Measurements from ENCODE around the gene TMPRSS3.

Gene TMPRSS3

DNA sequence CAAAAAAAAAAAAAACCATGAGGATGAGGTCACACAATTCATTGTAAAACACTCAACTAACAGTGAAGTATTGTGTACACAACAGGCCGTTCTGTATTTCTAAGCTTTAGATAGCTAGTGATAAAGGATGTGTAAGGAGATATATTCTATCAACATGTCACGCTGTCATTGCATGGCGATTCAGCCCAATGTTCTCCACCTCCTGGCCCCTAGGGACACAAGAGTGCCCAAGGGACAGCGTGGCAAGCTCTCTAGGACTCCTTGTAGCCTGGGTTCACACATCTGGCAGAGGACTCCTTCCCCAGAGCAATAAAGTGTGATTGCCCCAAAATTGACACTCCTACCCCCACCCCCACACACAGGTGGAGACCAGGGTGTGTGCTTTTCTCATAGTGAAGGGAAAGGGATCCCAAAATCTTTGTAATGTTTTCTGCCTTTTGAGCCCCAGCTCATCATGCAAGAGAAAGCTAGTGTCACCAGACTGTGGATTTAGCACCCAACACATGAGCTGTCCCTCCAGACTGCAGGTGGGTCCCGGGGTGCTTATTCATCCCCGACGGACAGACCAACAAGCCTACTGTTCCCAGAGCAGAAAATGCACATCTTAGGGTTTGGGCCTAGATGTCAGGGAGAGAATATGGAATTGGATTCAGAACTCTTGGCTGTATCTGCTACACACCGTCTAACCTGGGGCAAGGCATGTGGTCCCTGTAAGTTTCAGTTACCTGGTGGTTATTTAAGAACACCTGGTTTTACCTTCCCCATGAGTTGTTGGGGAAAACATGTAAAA, 11.5 kb downstream of the TMPRSS3 start:
- TF ChIP-seq, protein P1, sequence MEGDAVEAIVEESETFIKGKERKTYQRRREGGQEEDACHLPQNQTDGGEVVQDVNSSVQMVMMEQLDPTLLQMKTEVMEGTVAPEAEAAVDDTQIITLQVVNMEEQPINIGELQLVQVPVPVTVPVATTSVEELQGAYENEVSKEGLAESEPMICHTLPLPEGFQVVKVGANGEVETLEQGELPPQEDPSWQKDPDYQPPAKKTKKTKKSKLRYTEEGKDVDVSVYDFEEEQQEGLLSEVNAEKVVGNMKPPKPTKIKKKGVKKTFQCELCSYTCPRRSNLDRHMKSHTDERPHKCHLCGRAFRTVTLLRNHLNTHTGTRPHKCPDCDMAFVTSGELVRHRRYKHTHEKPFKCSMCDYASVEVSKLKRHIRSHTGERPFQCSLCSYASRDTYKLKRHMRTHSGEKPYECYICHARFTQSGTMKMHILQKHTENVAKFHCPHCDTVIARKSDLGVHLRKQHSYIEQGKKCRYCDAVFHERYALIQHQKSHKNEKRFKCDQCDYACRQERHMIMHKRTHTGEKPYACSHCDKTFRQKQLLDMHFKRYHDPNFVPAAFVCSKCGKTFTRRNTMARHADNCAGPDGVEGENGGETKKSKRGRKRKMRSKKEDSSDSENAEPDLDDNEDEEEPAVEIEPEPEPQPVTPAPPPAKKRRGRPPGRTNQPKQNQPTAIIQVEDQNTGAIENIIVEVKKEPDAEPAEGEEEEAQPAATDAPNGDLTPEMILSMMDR (IDR thresholded peaks at IDR 0.05; ENCODE audit: low read depth, low read length, poor library complexity, severe bottlenecking) = no peak
- no peak for TF ChIP-seq EZH2phosphoT487 (IDR thresholded peaks at IDR 0.05; ENCODE audit: borderline replicate concordance, low read length)
- no peaks in the 10 kb centered on the region for H3F3A ChIP-seq (ENCODE audit: control insufficient read depth, insufficient read depth)

DNA sequence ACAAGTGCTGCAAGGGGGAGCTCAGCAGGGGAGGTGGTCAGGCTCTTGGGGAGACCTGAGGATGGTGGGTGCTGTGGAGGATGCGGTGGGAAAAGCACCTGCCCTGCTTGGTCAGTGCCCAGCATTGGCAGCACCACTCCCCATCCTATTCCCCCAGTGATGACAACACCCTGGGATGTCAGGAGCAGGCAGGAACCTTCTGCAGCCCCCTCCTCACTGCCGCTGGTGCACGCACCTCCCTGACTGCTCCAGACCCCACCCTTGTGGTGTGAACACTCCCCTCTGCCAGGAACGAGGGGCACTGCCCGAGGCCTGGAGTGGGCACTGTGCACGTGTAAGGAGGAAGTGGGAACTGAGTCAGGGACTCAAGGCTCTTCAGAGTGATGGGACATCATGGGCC, 12.5 kb downstream of the TMPRSS3 start:
- no peaks in the 10 kb centered on the region for H3F3A ChIP-seq (ENCODE audit: control insufficient read depth, insufficient read depth)
- H3K79me2 ChIP-seq (ENCODE audit: control insufficient read depth, low read length) = no peaks in the 10 kb centered on the region
- no peak overlapping the region for H3K4me2 ChIP-seq (ENCODE audit: low read length)
- peaks cover 18% of the 10 kb centered on the region; the same call in 1 of the 2 replicates for H3K27me3 ChIP-seq (ENCODE audit: control insufficient read depth, low read length)
- H3K27ac ChIP-seq (ENCODE audit: low read depth, low read length) = no peak overlapping the region
- H3K4me3 ChIP-seq (ENCODE audit: low read length) = no peak overlapping the region
- H3K36me3 ChIP-seq (ENCODE audit: control insufficient read depth, low read length) = no peaks in the 10 kb centered on the region
- no peaks in the 10 kb centered on the region for H3K9me2 ChIP-seq (replicated peaks; ENCODE audit: control insufficient read depth, low read length)
- H3K4me1 ChIP-seq (ENCODE audit: control insufficient read depth, low read length) = peaks cover 23% of the 10 kb centered on the region
- no peaks in the 10 kb centered on the region for H4K20me1 ChIP-seq (ENCODE audit: control insufficient read depth, insufficient read depth, low read depth, low read length)
- no peaks in the 10 kb centered on the region for H3K9me3 ChIP-seq (ENCODE audit: control insufficient read depth, insufficient read depth, low read length)
- TF ChIP-seq, protein P1 (IDR thresholded peaks at IDR 0.05; ENCODE audit: low read depth, low read length, poor library complexity, severe bottlenecking) = no peak
- no peak for TF ChIP-seq EZH2phosphoT487 (IDR thresholded peaks at IDR 0.05; ENCODE audit: borderline replicate concordance, low read length)

More for the DNA sequence above, 11.5 kb downstream of the TMPRSS3 start:
- Histone ChIP-seq H3K9me3 (ENCODE audit: control insufficient read depth, insufficient read depth, low read length) (no peaks in the 10 kb centered on the region), H3K36me3 (ENCODE audit: control insufficient read depth, low read length) (no peaks in the 10 kb centered on the region), H3K4me1 (ENCODE audit: control insufficient read depth, low read length) (peaks cover 22% of the 10 kb centered on the region), H3K79me2 (ENCODE audit: control insufficient read depth, low read length) (no peaks in the 10 kb centered on the region), H3K9me2 (replicated peaks; ENCODE audit: control insufficient read depth, low read length) (no peaks in the 10 kb centered on the region), H4K20me1 (ENCODE audit: control insufficient read depth, insufficient read depth, low read depth, low read length) (no peaks in the 10 kb centered on the region), H3K4me2 (ENCODE audit: low read length) (peak overlapping the region; percentile 5; the same call in 1 of the 2 replicates), H3K27me3 (ENCODE audit: control insufficient read depth, low read length) (peaks cover 23% of the 10 kb centered on the region; the same call in 1 of the 2 replicates), H3K4me3 (ENCODE audit: low read length) (no peak overlapping the region), H3K27ac (ENCODE audit: low read depth, low read length) (no peak overlapping the region)

DNA sequence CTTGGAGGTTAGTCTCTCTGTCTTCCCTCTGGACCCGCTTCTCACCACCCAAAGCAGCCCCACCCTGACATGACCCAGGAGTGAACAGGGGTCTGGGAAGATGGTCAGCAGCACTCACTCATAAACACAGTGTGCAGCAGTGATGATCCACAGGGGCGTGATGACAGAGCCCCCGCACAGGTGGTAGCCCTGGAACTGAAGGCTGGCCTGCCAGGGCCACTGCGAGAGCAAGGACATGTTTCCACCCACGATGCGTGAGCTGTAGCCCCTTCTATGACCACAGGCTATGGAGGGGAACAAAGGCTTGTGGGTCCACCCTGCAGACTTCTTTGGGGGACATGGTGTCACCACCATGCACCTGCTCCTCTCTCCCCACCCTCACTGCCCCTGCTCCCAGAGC, 12.9 kb downstream of the TMPRSS3 start:
- no peaks in the 10 kb centered on the region for H3F3A ChIP-seq (ENCODE audit: control insufficient read depth, insufficient read depth)
- peaks cover 18% of the 10 kb centered on the region; the same call in 1 of the 2 replicates for H3K27me3 ChIP-seq (ENCODE audit: control insufficient read depth, low read length)
- no peak for TF ChIP-seq EZH2phosphoT487 (IDR thresholded peaks at IDR 0.05; ENCODE audit: borderline replicate concordance, low read length)
- TF ChIP-seq, protein P1 (IDR thresholded peaks at IDR 0.05; ENCODE audit: low read depth, low read length, poor library complexity, severe bottlenecking) = no peak
- H3K4me3 ChIP-seq (ENCODE audit: low read length) = no peak overlapping the region
- H3K79me2 ChIP-seq (ENCODE audit: control insufficient read depth, low read length) = no peaks in the 10 kb centered on the region
- H4K20me1 ChIP-seq (ENCODE audit: control insufficient read depth, insufficient read depth, low read depth, low read length) = no peaks in the 10 kb centered on the region
- no peaks in the 10 kb centered on the region for H3K36me3 ChIP-seq (ENCODE audit: control insufficient read depth, low read length)
- peaks cover 23% of the 10 kb centered on the region for H3K4me1 ChIP-seq (ENCODE audit: control insufficient read depth, low read length)
- H3K4me2 ChIP-seq (ENCODE audit: low read length) = no peak overlapping the region
- no peaks in the 10 kb centered on the region for H3K9me2 ChIP-seq (replicated peaks; ENCODE audit: control insufficient read depth, low read length)
- H3K27ac ChIP-seq (ENCODE audit: low read depth, low read length) = no peak overlapping the region
- no peaks in the 10 kb centered on the region for H3K9me3 ChIP-seq (ENCODE audit: control insufficient read depth, insufficient read depth, low read length)
